Stimulated activated naive CD4-positive, alpha-beta T cell treated with Interleukin-2 at 50 U/mL for 16 hours (primary cell): ENCODE measurements around the gene SPX.
A peak's percentile ranks its signal among the peaks of the same experiment; 100 is the strongest.

ENCODE experiments used
- DNase-seq: peaks from one replicate; lab custom pipeline; 2025; lab: John Stamatoyannopoulos, UW

SPX gene, protein sequence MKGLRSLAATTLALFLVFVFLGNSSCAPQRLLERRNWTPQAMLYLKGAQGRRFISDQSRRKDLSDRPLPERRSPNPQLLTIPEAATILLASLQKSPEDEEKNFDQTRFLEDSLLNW

DNA sequence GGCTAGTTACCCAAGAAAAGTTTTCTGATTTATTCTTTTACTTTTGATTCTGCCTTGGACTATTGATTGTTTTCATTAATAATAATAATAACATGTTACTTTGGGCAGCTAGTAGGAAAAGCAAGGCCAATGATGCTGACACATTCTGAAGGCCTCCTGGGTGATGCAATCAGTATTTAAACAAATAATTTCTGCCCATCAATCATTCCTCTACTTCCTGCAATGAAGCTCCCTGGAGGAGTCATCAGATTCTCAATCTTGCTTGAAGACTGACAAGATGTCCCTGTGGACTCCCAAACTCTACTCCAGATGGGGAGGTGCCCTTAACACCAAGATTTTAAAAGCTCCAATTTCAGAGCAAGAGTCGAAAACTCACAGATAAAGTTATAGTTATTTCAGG, at the start of gene SPX:
Gene SPX (plus strand): TSS at position 244 of the 400 bp plus-strand sequence. CDS start 177 bp downstream, outside the sequence.
- DNase-seq, result no peak

DNA sequence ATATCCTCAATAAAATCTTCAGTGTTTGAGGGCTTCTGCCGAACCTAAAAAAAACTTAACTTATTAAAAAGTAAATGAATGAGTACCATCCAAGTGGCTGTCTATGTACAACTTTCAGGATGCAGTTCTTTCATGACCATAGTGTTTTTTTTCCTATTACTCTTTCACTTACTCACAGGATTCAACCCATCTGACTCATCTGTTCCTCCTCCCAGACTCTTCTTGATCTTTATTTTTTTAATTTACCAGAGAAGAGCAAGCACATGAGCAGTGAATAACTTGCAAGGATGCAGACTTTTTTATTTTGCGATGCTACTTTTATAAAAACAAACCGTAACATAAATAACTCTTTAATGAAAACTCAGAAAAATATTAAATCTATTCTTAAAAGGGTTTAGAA, 49.1 kb upstream of the SPX start:
- no peak for DNase-seq

DNA sequence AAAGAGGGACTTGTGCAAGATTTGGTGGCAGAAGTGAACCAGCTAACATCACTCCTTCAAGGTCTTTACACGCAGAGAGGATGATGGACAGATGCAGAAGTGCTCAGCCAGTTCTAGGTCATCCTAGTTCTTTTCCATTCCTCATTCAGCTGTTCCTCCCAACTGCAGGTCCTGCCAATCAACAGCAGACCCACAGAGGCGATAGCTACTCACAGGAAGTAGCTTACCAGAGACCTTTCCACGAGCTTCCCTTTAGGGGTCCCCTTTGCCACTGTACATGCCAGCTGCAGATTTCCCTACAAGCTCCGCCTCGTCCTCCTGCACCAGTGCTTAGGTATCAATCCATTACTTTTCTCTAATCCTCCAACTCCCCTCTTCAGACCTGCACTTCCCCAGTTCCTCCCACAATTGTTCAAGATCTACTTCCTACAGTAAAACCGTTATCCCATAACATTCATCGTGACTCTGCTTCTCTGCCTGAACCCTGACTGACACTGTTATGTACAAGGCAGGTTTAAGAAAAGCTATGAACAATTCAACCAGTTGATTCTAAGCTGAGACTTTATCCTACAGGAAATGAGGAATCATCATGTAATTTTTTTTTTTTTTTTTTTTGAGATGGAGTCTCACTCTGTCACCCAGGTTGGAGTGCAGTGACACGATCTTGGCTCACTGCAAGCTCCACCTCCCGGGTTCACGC, 47.2 kb upstream of the SPX start:
- no peak for DNase-seq

DNA sequence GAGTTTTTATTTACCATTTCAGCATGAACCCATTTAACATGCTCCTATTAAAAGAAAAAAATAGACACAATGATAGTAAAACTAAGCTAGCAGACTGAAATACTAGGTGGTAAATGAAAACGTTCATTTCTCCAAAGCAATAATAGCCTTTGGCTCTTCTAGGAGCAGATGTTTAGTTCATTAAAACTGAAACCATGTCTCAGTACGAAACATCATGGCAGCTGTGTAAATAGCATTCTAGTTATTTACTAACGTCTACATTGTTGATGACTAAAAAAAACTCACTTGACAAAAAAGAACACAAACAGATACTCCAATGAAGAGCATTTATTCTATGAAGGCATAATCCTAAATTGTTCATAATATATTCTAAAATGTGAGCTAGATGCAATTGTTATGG, 42.6 kb upstream of the SPX start:
- DNase-seq, result no peak

DNA sequence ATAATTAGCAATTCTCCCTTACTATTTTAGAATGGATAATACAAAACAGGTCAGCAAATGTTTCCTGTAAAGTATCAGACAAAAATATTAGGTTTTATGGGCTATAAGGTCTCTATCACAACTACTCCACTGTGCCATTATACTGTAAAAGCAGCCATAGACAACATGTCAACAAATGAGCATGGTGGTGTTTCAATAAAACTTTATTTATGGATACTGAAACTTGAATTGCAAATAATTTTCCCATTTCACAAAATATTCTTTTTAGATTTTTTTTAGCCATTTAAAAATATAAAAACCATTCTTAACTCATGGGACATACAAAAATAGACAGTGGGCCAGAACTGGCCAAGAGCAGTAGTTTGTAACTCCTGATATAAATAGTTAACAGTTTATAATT, 40.1 kb upstream of the SPX start:
- no peak for DNase-seq

DNA sequence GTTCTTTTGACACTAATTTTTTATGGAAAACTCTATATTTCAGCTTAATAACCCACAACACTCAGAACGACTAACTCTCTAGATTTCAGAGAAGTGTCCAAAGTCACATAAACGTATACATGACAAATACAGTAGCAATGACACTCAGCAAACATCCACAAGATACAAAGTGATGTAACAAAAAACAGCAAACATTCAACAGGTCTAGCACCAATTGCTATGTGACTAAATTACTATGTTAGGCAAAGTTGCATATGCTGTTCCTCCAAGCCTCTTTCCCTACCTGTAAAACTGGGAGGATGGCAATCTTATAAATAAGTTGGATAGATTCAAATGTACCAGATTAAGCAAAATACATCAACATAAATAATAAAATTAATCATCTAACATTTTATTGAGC, 26.3 kb upstream of the SPX start:
- DNase-seq, result no peak

DNA sequence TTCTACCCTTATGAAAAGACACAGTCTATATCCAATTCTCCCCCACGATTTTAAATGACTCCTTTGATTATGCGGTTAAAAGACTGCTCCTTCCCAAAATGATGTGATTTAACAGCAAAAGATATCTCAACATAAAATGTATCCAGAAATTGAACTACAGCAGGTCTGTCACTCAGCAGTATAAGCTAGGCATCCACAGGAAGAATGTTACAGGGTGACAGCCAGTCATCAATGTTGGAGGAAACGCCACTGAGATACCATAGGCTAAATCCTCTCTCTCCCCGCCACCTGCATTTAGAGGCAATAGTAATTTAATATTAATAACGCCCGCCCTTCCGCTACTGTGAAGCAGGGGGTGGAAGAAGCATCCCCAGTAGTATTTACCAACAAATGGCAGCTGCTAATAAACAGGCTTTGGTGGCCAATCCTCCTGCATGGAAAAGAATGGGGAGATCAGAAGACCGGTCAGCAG, 25.3 kb upstream of the SPX start:
- DNase-seq, result no peak

DNA sequence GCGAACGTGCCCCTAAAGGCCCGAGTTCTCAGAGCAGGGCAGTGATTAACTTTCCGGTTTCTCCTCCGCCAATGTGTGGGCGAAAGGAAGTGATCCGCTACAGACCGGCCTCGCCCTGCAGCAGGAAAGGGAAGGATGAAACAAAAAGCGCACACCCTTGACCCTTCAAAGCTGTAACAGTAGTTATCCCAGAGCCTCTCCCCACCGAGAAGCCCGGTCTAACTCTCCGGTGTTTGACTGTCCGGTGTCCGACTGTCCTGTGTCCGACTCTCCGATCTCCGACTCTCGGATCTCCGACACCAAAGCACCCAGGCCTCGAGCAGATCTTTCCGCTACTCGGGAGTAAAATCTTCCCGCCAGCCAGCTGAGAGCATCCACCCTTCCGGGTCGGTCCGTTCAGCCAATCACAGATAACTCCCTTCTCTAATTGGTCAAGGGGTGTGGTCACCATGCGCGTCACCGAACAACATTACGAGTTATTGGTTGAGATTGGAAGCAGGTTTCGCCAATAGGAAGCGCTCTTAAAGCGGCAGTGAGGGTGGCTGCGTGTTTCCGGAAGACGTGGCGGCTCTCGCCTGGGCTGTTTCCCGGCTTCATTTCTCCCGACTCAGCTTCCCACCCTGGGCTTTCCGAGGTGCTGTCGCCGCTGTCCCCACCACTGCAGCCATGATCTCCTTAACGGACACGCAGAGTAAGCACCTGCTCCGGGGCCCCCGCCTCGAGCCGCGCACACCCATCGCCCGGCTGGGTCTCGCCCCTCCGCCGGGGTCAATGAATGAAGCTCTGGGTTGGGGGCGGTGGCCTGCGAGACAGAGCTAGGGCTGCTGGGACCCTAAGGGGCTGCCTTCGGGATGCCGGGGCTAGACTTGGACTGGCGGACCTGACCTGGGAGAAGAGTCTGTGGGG, 24.6 kb upstream of the SPX start, which contains the start of the genes GOLT1B and RECQL:
Gene GOLT1B (plus strand): TSS at position 532 of the 906 bp plus-strand sequence. CDS start 135 bp downstream, at position 667.
Gene RECQL (minus strand): TSS at position 378 of the 906 bp plus-strand sequence. CDS start 2,065 bp downstream, outside the sequence.
- peak; percentile 88 for DNase-seq

DNA sequence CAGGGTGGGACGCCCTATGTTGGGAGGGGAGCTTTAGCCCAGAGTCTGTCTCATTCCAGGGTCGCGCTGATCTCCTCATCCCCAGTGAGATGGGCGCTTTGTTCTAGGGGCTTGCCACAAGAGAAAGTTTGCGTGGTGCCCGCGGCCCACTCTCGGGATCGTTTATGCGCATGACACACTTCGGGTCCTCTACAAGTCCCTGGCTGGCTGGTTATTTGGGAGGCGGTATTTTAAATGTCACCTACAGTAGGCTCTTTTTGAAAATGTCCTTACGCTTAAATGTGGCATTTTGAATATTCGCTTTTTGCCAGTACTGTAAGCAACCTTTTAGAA, 24.0 kb upstream of the SPX start:
- DNase-seq, result peak; percentile 41

DNA sequence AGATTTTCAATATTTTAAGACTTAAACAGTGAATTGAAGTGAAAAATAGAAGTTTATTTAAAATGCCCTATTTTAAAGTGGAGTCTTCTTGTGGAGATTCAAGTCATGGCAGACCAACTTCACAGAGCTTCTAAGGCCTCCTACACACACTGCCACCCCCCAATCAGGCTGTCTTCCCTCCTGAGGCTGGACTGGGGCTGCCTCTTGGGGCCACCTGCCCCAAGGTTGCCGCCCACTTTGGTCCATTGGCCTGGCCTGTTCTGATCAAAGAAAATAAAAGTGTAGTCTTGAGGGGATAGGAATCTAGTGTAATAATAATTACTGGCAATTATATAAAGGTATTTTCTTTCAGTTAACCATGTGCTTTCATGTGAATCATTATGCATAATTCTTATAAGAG, 23.2 kb upstream of the SPX start:
- DNase-seq, result no peak

DNA sequence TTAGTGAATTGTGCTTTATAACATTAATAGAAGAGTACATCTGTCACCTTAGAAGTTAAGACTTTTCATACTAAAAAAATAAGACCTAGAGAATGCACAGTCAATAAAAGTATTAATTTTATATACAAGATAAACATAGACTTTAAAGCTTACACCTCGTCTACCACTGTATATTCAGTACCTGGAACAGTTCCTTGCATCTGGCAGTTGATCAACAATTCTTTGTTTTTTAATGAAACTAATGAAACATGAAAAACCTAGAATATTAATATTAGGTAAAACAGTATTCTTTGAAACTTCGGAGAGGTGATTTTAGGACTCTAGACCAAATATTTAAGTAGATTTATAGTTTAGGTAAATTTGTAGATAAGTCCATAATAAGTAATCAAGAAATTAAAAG, 20.2 kb upstream of the SPX start:
- no peak for DNase-seq

DNA sequence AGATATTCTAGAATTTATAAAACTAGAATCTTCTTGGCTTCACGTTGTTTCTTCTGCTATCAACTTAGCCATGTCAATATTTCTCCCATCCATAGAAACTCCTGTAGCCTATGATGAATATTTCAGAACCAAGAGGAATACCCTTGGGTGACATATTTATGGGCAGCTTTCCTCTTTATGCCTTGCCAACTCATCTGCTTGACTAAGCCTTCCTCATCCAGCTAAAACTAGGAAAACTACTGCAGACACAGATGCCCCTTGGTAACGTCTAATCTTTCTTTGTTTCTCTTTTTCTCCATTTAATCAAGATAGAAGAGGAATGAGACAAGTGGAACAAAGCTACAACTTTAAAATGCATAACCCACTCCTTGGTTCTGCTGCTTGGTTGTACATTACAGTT, 18.2 kb upstream of the SPX start:
- DNase-seq, result no peak

DNA sequence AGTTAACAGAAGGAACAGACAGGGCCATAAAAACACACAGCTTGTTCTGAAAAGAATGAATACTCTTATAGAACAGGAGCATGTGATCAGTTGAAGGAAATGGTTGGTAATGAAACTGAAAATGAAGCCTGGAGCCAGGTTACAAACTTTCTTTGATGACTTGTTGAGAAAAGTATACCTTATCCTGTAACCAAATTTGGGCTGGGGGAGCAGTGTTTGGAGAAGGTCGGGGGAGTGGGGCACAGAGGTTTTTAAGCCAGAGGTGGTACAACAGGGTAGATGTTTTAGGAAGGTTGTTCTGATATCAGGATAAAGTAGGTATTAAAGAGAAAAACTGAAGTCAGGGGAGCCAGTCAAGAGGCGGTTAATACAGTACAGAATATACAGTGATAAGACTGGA, 16.3 kb upstream of the SPX start:
- no peak for DNase-seq

DNA sequence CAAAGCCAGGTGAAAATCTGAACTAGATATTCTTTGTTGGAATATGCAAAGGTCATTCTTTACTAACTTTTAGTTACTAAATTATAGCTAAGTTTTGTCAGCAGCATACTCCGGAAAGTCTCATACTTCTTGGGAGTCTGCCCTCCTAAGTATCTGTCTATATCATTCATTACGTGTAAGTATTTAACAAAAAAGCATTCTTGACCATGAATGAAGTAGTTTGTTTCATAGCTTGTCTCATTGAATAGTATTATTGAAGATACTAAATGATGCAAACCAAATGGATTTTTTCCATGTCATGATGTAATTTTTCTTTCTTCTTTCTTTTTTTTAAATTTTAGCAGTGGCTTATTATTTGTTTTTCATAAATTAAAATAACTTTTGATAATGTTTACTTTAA, 9.8 kb upstream of the SPX start:
- DNase-seq, result no peak

DNA sequence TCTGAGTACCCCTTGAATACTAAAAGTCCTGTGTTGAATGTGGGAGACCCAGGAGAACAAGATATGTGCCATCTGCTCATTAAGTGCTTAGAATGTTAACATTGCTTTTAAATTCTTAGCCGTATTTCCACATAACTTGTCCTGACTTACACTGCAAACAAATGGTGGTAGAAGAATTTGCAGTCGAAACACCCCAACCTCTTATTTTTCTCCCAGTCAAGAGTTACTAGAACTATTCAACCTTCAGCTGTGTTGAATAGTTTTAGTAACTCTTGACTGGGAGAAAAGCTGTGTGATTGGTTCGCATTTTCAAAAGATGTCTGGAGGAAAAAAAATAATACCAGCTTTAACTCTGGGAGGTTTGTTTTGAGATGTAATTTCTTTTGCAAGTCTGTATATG, 7.6 kb upstream of the SPX start:
- DNase-seq, result no peak

DNA sequence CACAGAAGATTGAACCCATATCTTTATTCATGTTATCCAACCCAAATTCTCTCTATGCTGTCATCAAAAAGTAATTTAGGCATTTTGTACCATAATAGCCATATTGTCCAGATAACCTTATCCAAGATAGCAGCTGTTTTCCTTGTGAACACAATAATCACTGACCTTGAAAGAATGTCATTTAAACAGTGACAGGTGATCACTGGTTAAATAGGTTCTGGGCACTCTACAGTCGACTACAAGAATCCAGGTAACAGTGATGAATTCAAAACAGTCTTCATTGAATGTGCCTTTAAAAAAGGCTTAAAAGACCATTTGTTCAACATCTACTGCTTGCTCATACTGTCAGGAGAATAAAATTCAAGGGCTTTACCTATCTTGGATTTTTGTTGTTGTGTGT, 4.6 kb upstream of the SPX start:
- DNase-seq, result no peak

DNA sequence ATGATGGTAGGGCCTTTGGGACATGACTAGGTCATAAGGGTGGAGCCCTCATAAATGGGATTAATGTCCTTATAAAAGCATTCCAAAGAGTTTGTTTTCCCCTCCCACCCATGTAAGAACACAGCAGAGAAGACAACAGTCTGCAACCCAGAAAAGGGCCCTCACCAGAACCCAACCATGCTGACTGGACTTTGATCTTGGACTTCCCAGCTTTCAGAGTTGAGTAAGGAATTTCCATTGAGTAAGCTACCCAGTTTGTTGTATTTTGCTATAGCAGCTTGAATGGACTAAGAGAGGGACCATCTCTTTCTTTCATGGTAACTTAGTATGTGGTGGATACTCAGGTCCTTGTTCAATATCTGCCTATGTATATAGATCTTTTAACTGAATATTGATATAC, 2.9 kb upstream of the SPX start:
- DNase-seq, result no peak

DNA sequence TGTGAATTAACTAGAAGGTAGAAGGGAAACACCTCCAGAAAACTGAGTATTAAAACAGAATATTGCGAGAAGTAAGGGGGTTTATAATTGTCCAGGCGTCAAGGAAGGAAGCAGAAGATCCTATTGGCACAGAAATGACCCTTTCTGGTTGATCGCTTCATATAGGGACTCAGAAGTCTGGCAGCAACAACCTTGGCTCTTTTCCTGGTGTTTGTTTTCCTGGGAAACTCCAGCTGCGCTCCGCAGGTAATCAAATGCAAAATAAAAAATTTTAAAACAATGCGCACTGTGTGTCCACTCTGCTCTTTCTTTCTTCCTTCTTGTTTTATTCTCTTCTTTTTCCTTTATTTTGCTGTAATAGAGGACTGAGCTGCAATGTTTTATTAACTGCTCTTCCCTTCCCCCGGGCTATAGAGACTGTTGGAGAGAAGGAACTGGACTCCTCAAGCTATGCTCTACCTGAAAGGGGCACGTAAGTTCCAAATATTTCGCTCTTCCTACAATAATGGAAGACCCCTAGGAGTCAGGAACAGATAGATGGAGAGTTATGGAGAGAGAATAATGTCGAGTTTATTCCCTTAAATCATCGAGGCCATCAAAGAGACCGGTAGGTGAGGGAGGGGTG, 737 bp downstream of the SPX start:
- no peak for DNase-seq

DNA sequence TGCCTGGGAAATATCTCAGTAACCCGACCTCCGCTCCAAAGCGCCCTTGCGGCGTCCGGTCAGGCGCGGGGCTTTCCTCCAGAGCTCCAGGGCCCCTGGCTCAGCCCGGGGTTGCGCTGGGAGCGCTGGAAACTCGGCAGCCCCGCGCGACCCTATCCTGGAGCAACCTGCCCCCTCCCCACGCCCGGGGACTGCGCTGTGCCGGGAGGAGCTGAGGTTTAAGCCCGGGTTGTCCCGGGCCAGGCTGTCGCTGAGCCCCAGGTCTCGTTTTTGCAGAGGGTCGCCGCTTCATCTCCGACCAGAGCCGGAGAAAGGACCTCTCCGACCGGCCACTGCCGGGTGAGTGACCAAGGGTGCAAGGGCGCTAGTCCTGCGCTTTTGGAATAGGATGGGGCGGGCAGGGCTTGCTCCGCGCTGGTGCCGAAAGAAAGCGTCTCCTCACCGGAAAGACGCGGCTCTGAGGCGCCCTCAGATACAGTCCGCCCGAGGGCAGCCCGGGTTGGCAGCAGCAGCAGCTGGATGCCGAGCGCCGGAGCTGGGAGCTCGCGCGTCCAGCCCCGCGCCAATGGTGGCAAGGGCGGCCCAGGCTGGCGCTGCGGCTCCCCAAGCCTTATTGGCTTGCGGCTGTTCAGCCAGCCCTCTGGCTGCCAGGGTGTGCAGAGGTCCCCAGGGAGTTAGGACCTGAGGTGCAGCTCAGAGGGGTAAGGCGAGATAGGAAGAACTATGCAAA, 1.5 kb downstream of the SPX start:
- peak; percentile 52 for DNase-seq

DNA sequence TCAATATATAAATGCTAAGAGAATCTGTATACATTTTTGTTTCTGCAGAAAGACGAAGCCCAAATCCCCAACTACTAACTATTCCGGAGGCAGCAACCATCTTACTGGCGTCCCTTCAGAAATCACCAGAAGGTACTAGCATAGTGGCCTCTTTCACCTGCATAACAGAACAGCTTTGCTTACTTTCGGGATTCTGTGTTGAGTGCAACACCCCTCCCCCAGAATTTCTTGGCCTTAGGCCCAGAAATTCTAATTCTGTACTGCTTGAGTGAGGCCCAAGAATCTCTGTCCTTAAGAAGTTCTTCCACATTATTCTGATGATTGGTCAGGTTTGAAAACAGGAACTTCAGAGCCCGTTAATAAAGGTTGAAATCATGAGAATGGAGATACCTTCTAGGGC, 2.9 kb downstream of the SPX start:
- no peak for DNase-seq

DNA sequence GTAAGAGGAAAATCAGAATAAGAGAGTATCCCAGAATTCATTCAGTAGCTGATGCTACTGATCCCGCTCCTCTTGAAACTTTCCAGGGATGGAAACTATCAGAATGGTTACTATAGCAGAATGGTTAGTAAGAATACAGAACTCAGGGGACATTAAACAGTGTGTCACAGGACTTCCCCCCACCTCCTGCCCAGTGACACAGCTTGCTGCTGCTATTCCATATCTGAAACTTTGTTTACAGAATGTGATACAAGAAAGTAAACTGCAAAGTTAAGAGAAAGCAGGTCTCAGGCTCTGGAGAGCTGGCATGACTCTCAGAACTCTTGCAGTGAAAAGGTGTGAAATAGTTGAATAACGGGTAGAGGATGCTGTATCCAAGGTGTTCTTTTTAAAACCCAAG, 3.4 kb downstream of the SPX start:
- no peak for DNase-seq
